A549 (cell line): ENCODE results near the gene PLCH1. TPM values are rescaled to one million over a fixed set of nuclear protein-coding genes. Genes with fewer than 3 reads are reported as not detected.

ENCODE experiments used
- ATAC-seq, 2 experiments: fragments of 200-7000 bp in 1 of 2; fragments of >200 bp in 1 of 2; cut with Nextera tagmentation in 1 of 2; cut with Tn5 transposase in 1 of 2; 3 replicates each; pipeline versions ENCODE4 v1.8.0 to v1.9.1; 2018 to 2020; ENCODE audit warnings: mild to moderate bottlenecking in 1 of 2, moderate library complexity in 1 of 2
- CTCF ChIA-PET: fragments of 300-600 bp; sonication (Branson Sonifier 250); formaldehyde crosslinking; extraction: SDS; loops from one replicate; lab custom pipeline; 2021; ENCODE audit warnings: antibody characterized with exemption, inconsistent platforms; lab: Yijun Ruan, JAX
- POLR2A ChIA-PET: fragments of 350-600 bp; formaldehyde crosslinking; extraction: SDS; loops from one replicate; lab custom pipeline; 2021; ENCODE audit warnings: antibody characterized with exemption, inconsistent platforms; lab: Yijun Ruan, JAX
- DNase-seq, 2 experiments: peaks; one replicate each; pipeline versions ENCODE4 v3.0.0 to v3.0.0-alpha.2; 2011 to 2016; ENCODE audit warnings: low read depth in 1 of 2, low spot score in 1 of 2
- FAIRE-seq: peaks from 2 replicates; lab custom pipeline; 2011; peaks lifted over from hg19 to GRCh38; lab: Jason Lieb, UNC
- H3K27ac ChIP-seq, 2 experiments: fragments of >200 bp; sonication (Bioruptor Twin); formaldehyde crosslinking; 3 replicates each; pipeline ENCODE4 v1.5.1; 2016 to 2017
- H3K4me1 ChIP-seq: fragments of >200 bp; sonication (Bioruptor Twin); formaldehyde crosslinking; 3 replicates; pipeline ENCODE4 v1.6.1; 2016
- H3K4me2 ChIP-seq: fragments of >200 bp; sonication (Bioruptor Twin); formaldehyde crosslinking; 3 replicates; pipeline ENCODE4 v1.6.1; 2016
- H3K4me3 ChIP-seq: fragments of >200 bp; sonication (Bioruptor Twin); formaldehyde crosslinking; 3 replicates; pipeline ENCODE4 v1.5.1; 2016
- H3K9me3 ChIP-seq: fragments of >200 bp; sonication (Bioruptor Twin); formaldehyde crosslinking; 3 replicates; pipeline ENCODE4 v1.6.1; 2016
- ATOH8 ChIP-seq: fragments of 250-450 bp; sonication (Bioruptor Pico); IDR thresholded peaks from 2 replicates; pipeline ENCODE4 v1.5.0; 2020; ENCODE audit warnings: low read depth, mild to moderate bottlenecking, moderate library complexity
- BCL3 ChIP-seq: fragments of >200 bp; sonication (Bioruptor Twin); formaldehyde crosslinking; IDR thresholded peaks from 3 replicates; pipeline ENCODE4 v1.6.1; 2016
- BHLHE40 ChIP-seq: IDR thresholded peaks from 2 replicates; pipeline ENCODE4 v1.6.1; 2012; ENCODE audit warnings: low read depth, low read length, inconsistent platforms
- CBX8 ChIP-seq: fragments of 200-600 bp; sonication (generic); IDR thresholded peaks from 2 replicates; pipeline ENCODE4 v1.6.1; 2016
- CEBPB ChIP-seq, 2 experiments: fragments of >200 bp in 1 of 2; sonication (Bioruptor Twin) in 1 of 2; formaldehyde crosslinking in 1 of 2; IDR thresholded peaks; 2 replicates each; pipeline ENCODE4 v1.6.1; 2012 to 2016
- CHD2 ChIP-seq: fragments of 150-350 bp; IDR thresholded peaks from 2 replicates; pipeline ENCODE4 v1.6.1; 2014; ENCODE audit warnings: low read length; ENCODE audit not compliant: partially characterized antibody
- CTCF ChIP-seq: fragments of >200 bp; sonication (Bioruptor Twin); formaldehyde crosslinking; IDR thresholded peaks from 3 replicates; pipeline ENCODE4 v1.5.1; 2016
- EHMT2 ChIP-seq: fragments of 200-600 bp; sonication (generic); IDR thresholded peaks from 2 replicates; pipeline ENCODE4 v1.6.1; 2016; ENCODE audit warnings: antibody characterized with exemption, low read depth, mild to moderate bottlenecking, moderate library complexity
- ESRRA ChIP-seq: fragments of 150-350 bp; IDR thresholded peaks from 2 replicates; pipeline ENCODE4 v1.6.1; 2014; ENCODE audit warnings: mild to moderate bottlenecking, low read length, borderline replicate concordance
- FOXS1 ChIP-seq: fragments of 250-450 bp; sonication (Bioruptor Pico); IDR thresholded peaks from 2 replicates; pipeline ENCODE4 v1.5.0; 2020; ENCODE audit warnings: mild to moderate bottlenecking, moderate library complexity
- HEYL ChIP-seq: fragments of 250-450 bp; sonication (Bioruptor Pico); IDR thresholded peaks from 2 replicates; pipeline ENCODE4 v1.8.0; 2021; ENCODE audit warnings: mild to moderate bottlenecking, moderate library complexity
- JUN ChIP-seq, 2 experiments: fragments of >200 bp; sonication (Bioruptor Twin); formaldehyde crosslinking; IDR thresholded peaks; 2 replicates in 1 of 2; 3 replicates in 1 of 2; pipeline ENCODE4 v1.6.1; 2016 to 2017
- KDM5A ChIP-seq: fragments of 200-600 bp; sonication (generic); IDR thresholded peaks from 2 replicates; pipeline ENCODE4 v1.6.1; 2016; ENCODE audit warnings: antibody characterized with exemption, mild to moderate bottlenecking
- MAFK ChIP-seq: fragments of 450-650 bp; IDR thresholded peaks from 2 replicates; pipeline ENCODE4 v1.6.1; 2014; ENCODE audit not compliant: partially characterized antibody
- MAX ChIP-seq: IDR thresholded peaks from 2 replicates; pipeline ENCODE4 v1.6.1; 2012
- MYC ChIP-seq: IDR thresholded peaks from 2 replicates; pipeline ENCODE4 v1.6.1; 2012; ENCODE audit warnings: mild to moderate bottlenecking, inconsistent platforms, low read length, improper control_type of control experiment, borderline replicate concordance
- NR3C1 ChIP-seq: fragments of >200 bp; sonication (Bioruptor Twin); formaldehyde crosslinking; IDR thresholded peaks from 3 replicates; pipeline ENCODE4 v1.6.1; 2017
- PBX3 ChIP-seq: IDR thresholded peaks from 2 replicates; pipeline ENCODE4 v1.6.1; 2012
- PHF8 ChIP-seq: fragments of 200-600 bp; sonication (generic); IDR thresholded peaks from 2 replicates; pipeline ENCODE4 v1.6.1; 2016; ENCODE audit warnings: low read depth, mild to moderate bottlenecking, antibody characterized with exemption, moderate library complexity, borderline replicate concordance
- POLR2AphosphoS2 ChIP-seq: conservative IDR thresholded peaks from 2 replicates; pipeline ENCODE4 v1.6.1; 2012; ENCODE audit warnings: low read length, improper control_type of control experiment, inconsistent platforms
- RARB ChIP-seq: fragments of 250-450 bp; sonication (Bioruptor Pico); IDR thresholded peaks from 2 replicates; pipeline ENCODE4 v1.8.0; 2021; ENCODE audit warnings: mild to moderate bottlenecking, moderate library complexity
- SMC3 ChIP-seq: fragments of >200 bp; sonication (Bioruptor Twin); formaldehyde crosslinking; IDR thresholded peaks from 3 replicates; pipeline ENCODE4 v1.6.1; 2018; ENCODE audit warnings: inconsistent platforms
- TFCP2L1 ChIP-seq: fragments of 250-450 bp; sonication (Bioruptor Pico); IDR thresholded peaks from 2 replicates; pipeline ENCODE4 v1.5.0; 2021; ENCODE audit warnings: mild to moderate bottlenecking
- ZFP36 ChIP-seq: fragments of 450-650 bp; IDR thresholded peaks from 2 replicates; pipeline ENCODE4 v1.6.1; 2014; ENCODE audit warnings: borderline replicate concordance; ENCODE audit not compliant: partially characterized antibody
- ZSCAN20 ChIP-seq: fragments of 250-450 bp; sonication (Bioruptor Pico); IDR thresholded peaks from 2 replicates; pipeline ENCODE4 v1.8.0; 2022; ENCODE audit warnings: mild to moderate bottlenecking, moderate library complexity
- WGBS: methylation state at CpG from one replicate; pipeline ENCODE4 v1.1.6; 2017; ENCODE audit errors: missing lambda C conversion rate; 5-methylcytosine and 5-hydroxymethylcytosine counted together
- polyA plus RNA-seq, 4 experiments: library from polyadenylated mRNA; depleted of rRNA in 3 of 4; stranded (reverse); fragments of >200 nt; fragmentation: RNase III in 1 of 4; extraction: RNeasy Plus Mini Kit Qiagen cat#74134 plus additional on column Dnase treatment in 1 of 4; gene quantifications; 2 replicates in 3 of 4; 3 replicates in 1 of 4; pipeline ENCODE4 v1.2.3, GENCODE V29; 2011 to 2017

The PLCH1 gene
- polyA plus RNA-seq, 2 of the 4 experiments (the other 2 are of a cell fraction), result 2.1 to 11.1 TPM

- CTCF ChIA-PET, result no interaction called here
Observed at GRCh38 chr3:155635056-155635455, 109.8 kb downstream of the PLCH1 start.

GRCh38 chr3:155634121-155634719 lies 110.7 kb downstream of the PLCH1 start:
- 96% methylated on average over 3 of the region's 3 CpGs for WGBS

More at GRCh38 chr3:155635056-155635455, 109.8 kb downstream of the PLCH1 start:
- 83% methylated on average over 1 of the region's 1 CpG for WGBS
- FAIRE-seq, result no peak
- no peaks in the 10 kb centered on the region for H3K9me3 ChIP-seq
- no peak overlapping the region for H3K27ac ChIP-seq
- peaks cover 9% of the 10 kb centered on the region for H3K4me1 ChIP-seq
- H3K4me2 ChIP-seq, result no peak overlapping the region
- DNase-seq, result no peak
- POLR2A ChIA-PET, result no interaction called here
- TF ChIP-seq HEYL (CRISPR knock-in tag) (no peak), MAFK (peak; percentile 20)
- no peak; a peak in 1 of 6 replicates for ATAC-seq
- H3K4me3 ChIP-seq, result no peak overlapping the region

GRCh38 chr3:155631323-155632019 lies 113.4 kb downstream of the PLCH1 start:
- ChIA-PET POLR2A (no interaction called here), CTCF (no interaction called here)
- FAIRE-seq, result no peak
- no peak overlapping the region for H3K4me2 ChIP-seq
- no peaks in the 10 kb centered on the region for H3K9me3 ChIP-seq
- no peak for ATAC-seq
- TF ChIP-seq CEBPB (IDR thresholded peaks at IDR 0.05), result peak; percentile 76 to 81; a peak in 3 of 4 replicates
- TF ChIP-seq PHF8, result no peak
- no peak for TF ChIP-seq JUN (IDR thresholded peaks at IDR 0.05)
- H3K4me3 ChIP-seq, result no peak overlapping the region
- peaks cover 11% of the 10 kb centered on the region; the same call in 2 of the 3 replicates for H3K4me1 ChIP-seq
- 68% methylated on average over 7 of the region's 7 CpGs for WGBS
- no peak for DNase-seq
- H3K27ac ChIP-seq, result no peak overlapping the region

More at GRCh38 chr3:155634121-155634719, 110.7 kb downstream of the PLCH1 start:
- FAIRE-seq (no peak), ATAC-seq (no peak), DNase-seq (no peak)
- Histone ChIP-seq H3K9me3 (no peaks in the 10 kb centered on the region), H3K4me1 (peaks cover 8% of the 10 kb centered on the region; the same call in 2 of the 3 replicates), H3K4me2 (no peak overlapping the region), H3K4me3 (no peak overlapping the region), H3K27ac (no peak overlapping the region)
- POLR2A ChIA-PET, result no interaction called here
- CTCF ChIA-PET, result no interaction called here
- TF ChIP-seq NR3C1, result no peak
- no peak for TF ChIP-seq RARB
- TF ChIP-seq POLR2AphosphoS2, result no peak
- no peak for TF ChIP-seq MYC
- TF ChIP-seq FOXS1 (CRISPR knock-in tag), result no peak
- TF ChIP-seq ATOH8 (CRISPR knock-in tag), result no peak
- TF ChIP-seq PHF8, result no peak
- TF ChIP-seq MAX, result no peak
- no peak for TF ChIP-seq ZSCAN20 (CRISPR knock-in tag)
- no peak for TF ChIP-seq CHD2
- no peak for TF ChIP-seq BCL3

- 87% methylated on average over 5 of the region's 5 CpGs for WGBS
- DNase-seq (no peak), ATAC-seq (no peak), FAIRE-seq (no peak)
- no peak overlapping the region for H3K4me2 ChIP-seq
- no peak overlapping the region for H3K27ac ChIP-seq
- H3K9me3 ChIP-seq, result no peaks in the 10 kb centered on the region
- H3K4me1 ChIP-seq, result peaks cover 11% of the 10 kb centered on the region; the same call in 2 of the 3 replicates
- CTCF ChIA-PET, result no interaction called here
- H3K4me3 ChIP-seq, result no peak overlapping the region
- POLR2A ChIA-PET, result no interaction called here
- TF ChIP-seq CTCF (no peak), CBX8 (no peak), FOXS1 (CRISPR knock-in tag) (no peak), PBX3 (no peak), SMC3 (no peak), KDM5A (no peak), EHMT2 (no peak), BHLHE40 (no peak), ZFP36 (no peak), ESRRA (no peak), ZSCAN20 (CRISPR knock-in tag) (no peak), TFCP2L1 (CRISPR knock-in tag) (no peak), CHD2 (no peak)
Observed at GRCh38 chr3:155629556-155629955, 115.3 kb downstream of the PLCH1 start.
